SK-N-SH (cell line): ENCODE results near the gene PARVA. TPM values are rescaled to one million over a fixed set of nuclear protein-coding genes. Genes with fewer than 3 reads are reported as not detected.

ENCODE experiments used
- CTCF ChIA-PET: fragments of 300-600, 350-600 bp; formaldehyde crosslinking; extraction: SDS; loops from one replicate; lab custom pipeline; 2021; lab: Yijun Ruan, JAX
- POLR2A ChIA-PET: fragments of 350-600 bp; sonication (Branson Sonifier 250); formaldehyde crosslinking; extraction: SDS; loops from one replicate; lab custom pipeline; 2020; ENCODE audit warnings: antibody characterized with exemption, inconsistent platforms; lab: Yijun Ruan, JAX
- DNase-seq: peaks from one replicate; pipeline ENCODE4 v3.0.0; 2012
- H2AFZ ChIP-seq: fragments of 200-600 bp; sonication (generic); 2 replicates; pipeline ENCODE4 v1.8.1; 2016; ENCODE audit warnings: antibody characterized with exemption, mild to moderate bottlenecking, low read depth
- H3F3A ChIP-seq: fragments of 200-600 bp; sonication (generic); replicated peaks from 2 replicates; pipeline ENCODE3; 2016; ENCODE audit warnings: antibody characterized with exemption, mild to moderate bottlenecking; ENCODE audit not compliant: insufficient read depth
- H3K27ac ChIP-seq, 2 experiments: fragments of 200-500 bp in 1 of 2; fragments of 200-600 bp in 1 of 2; sonication (Bioruptor generic) in 1 of 2; sonication (generic), shearing (Covaris generic) in 1 of 2; 2 replicates each; pipeline versions ENCODE4 v1.5.1 to v1.6.1; 2014 to 2016; ENCODE audit warnings: low read depth in 2 of 2, inconsistent platforms in 1 of 2, low read length in 1 of 2, mild to moderate bottlenecking in 1 of 2, mixed read lengths in 1 of 2
- H3K27me3 ChIP-seq: fragments of 200-600 bp; sonication (generic), shearing (Covaris generic); 2 replicates; pipeline ENCODE4 v1.6.1; 2016; ENCODE audit warnings: mixed run types; ENCODE audit not compliant: insufficient read depth
- H3K36me3 ChIP-seq, 2 experiments: fragments of 200-500 bp in 1 of 2; fragments of 200-600 bp in 1 of 2; sonication (Bioruptor generic) in 1 of 2; sonication (generic) in 1 of 2; replicated peaks in 1 of 2; 2 replicates each; pipeline versions ENCODE3 to v1.5.1; 2014 to 2016; ENCODE audit warnings: low read length in 1 of 2, mild to moderate bottlenecking in 1 of 2; ENCODE audit not compliant: insufficient read depth in 2 of 2, control insufficient read depth in 1 of 2
- H3K4me1 ChIP-seq, 2 experiments: fragments of 200-500 bp in 1 of 2; fragments of 200-600 bp in 1 of 2; sonication (Bioruptor generic) in 1 of 2; sonication (generic), shearing (Covaris generic) in 1 of 2; 2 replicates each; pipeline versions ENCODE4 v1.5.1 to v1.6.1; 2014 to 2016; ENCODE audit warnings: low read depth in 1 of 2, low read length in 1 of 2, mixed run types in 1 of 2; ENCODE audit not compliant: insufficient read depth in 2 of 2, control insufficient read depth in 1 of 2
- H3K4me2 ChIP-seq: fragments of 200-600 bp; sonication (generic), shearing (Covaris generic); 2 replicates; pipeline ENCODE4 v1.6.1; 2017; ENCODE audit warnings: mixed run types
- H3K4me3 ChIP-seq, 2 experiments: fragments of 200-500 bp in 1 of 2; fragments of 200-600 bp in 1 of 2; sonication (Bioruptor generic) in 1 of 2; sonication (generic), shearing (Covaris generic) in 1 of 2; 2 replicates each; pipeline versions ENCODE4 v1.5.1 to v1.8.1; 2014 to 2016; ENCODE audit warnings: low read depth in 2 of 2, inconsistent platforms in 1 of 2, low read length in 1 of 2, mild to moderate bottlenecking in 1 of 2, mixed read lengths in 1 of 2, moderate library complexity in 1 of 2
- H3K79me2 ChIP-seq: fragments of 200-600 bp; sonication (generic); 2 replicates; pipeline ENCODE4 v1.8.1; 2017; ENCODE audit warnings: mild to moderate bottlenecking; ENCODE audit not compliant: insufficient read depth
- H3K9ac ChIP-seq: fragments of 200-600 bp; sonication (generic); 2 replicates; pipeline ENCODE4 v1.6.1; 2017; ENCODE audit warnings: mixed run types
- H3K9me2 ChIP-seq: fragments of 200-600 bp; sonication (generic); 2 replicates; pipeline ENCODE4 v1.6.1; 2017; ENCODE audit warnings: mixed run types
- H3K9me3 ChIP-seq: fragments of 200-600 bp; sonication (generic); 2 replicates; pipeline ENCODE4 v1.6.1; 2017; ENCODE audit warnings: mixed run types, mild to moderate bottlenecking, moderate library complexity
- H4K20me1 ChIP-seq: fragments of 200-600 bp; sonication (generic); 2 replicates; pipeline ENCODE4 v1.6.1; 2017; ENCODE audit warnings: mild to moderate bottlenecking, mixed run types; ENCODE audit not compliant: insufficient read depth
- EP300 ChIP-seq, 2 experiments: IDR thresholded peaks; 2 replicates each; pipeline versions ENCODE4 v1.4.0 to v1.6.1; 2012; ENCODE audit warnings: borderline replicate concordance in 1 of 2, low read depth in 1 of 2, low read length in 1 of 2
- EZH2phosphoT487 ChIP-seq: fragments of 200-600 bp; sonication (generic); IDR thresholded peaks from 2 replicates; pipeline ENCODE4 v1.6.1; 2017; ENCODE audit warnings: low read depth, mixed run types, mild to moderate bottlenecking, antibody characterized with exemption, moderate library complexity, borderline replicate concordance
- FOSL2 ChIP-seq: IDR thresholded peaks from 2 replicates; pipeline ENCODE4 v1.4.0; 2012; ENCODE audit warnings: low read depth, mild to moderate bottlenecking, moderate library complexity, borderline replicate concordance
- FOXJ3 ChIP-seq: sonication (generic); formaldehyde crosslinking; IDR thresholded peaks from 2 replicates; pipeline ENCODE4 v1.5.1; 2020; ENCODE audit warnings: mild to moderate bottlenecking, missing genetic modification reagents
- IRF3 ChIP-seq: fragments of 150-350 bp; IDR thresholded peaks from 2 replicates; pipeline ENCODE4 v1.6.1; 2016; ENCODE audit warnings: mild to moderate bottlenecking, low read depth, low read length
- JUND ChIP-seq: IDR thresholded peaks from 2 replicates; pipeline ENCODE4 v1.4.0; 2012
- MEF2A ChIP-seq: IDR thresholded peaks from 2 replicates; pipeline ENCODE4 v1.4.0; 2012; ENCODE audit warnings: low read depth, borderline replicate concordance
- MXI1 ChIP-seq: IDR thresholded peaks from 2 replicates; pipeline ENCODE4 v1.6.1; 2012; ENCODE audit warnings: mild to moderate bottlenecking, low read depth, low read length, improper control_type of control experiment
- NRF1 ChIP-seq: IDR thresholded peaks from 2 replicates; pipeline ENCODE4 v1.6.1; 2012; ENCODE audit warnings: low read depth, mild to moderate bottlenecking, low read length
- PBX3 ChIP-seq: IDR thresholded peaks from 2 replicates; pipeline ENCODE4; 2012
- POLR2AphosphoS5 ChIP-seq: IDR thresholded peaks from 2 replicates; pipeline ENCODE4 v1.6.1; 2012; ENCODE audit warnings: low read depth, low read length
- RCOR1 ChIP-seq: fragments of 150-350 bp; IDR thresholded peaks from 2 replicates; pipeline ENCODE4 v1.6.1; 2017; ENCODE audit warnings: antibody characterized with exemption, low read length
- REST ChIP-seq: IDR thresholded peaks from 2 replicates; pipeline ENCODE4 v1.6.1; 2012; ENCODE audit warnings: mild to moderate bottlenecking, low read depth, low read length, moderate library complexity
- RXRA ChIP-seq: IDR thresholded peaks from 2 replicates; pipeline ENCODE4 v1.4.0; 2012; ENCODE audit warnings: low read depth, mild to moderate bottlenecking, borderline replicate concordance
- SIN3A ChIP-seq: IDR thresholded peaks from 2 replicates; pipeline ENCODE4 v1.6.1; 2012; ENCODE audit warnings: low read depth, mild to moderate bottlenecking, low read length, moderate library complexity, borderline replicate concordance
- SMC3 ChIP-seq: IDR thresholded peaks from 2 replicates; pipeline ENCODE4 v1.6.1; 2012; ENCODE audit warnings: low read depth, low read length, improper control_type of control experiment
- TCF12 ChIP-seq: IDR thresholded peaks from 2 replicates; pipeline ENCODE4 v1.4.0; 2012
- USF1 ChIP-seq: IDR thresholded peaks from 2 replicates; pipeline ENCODE4 v1.4.0; 2012; ENCODE audit warnings: low read depth, borderline replicate concordance
- USF2 ChIP-seq: fragments of 150-350 bp; IDR thresholded peaks from 2 replicates; pipeline ENCODE4 v1.6.1; 2017; ENCODE audit warnings: antibody characterized with exemption, low read length, low read depth, borderline replicate concordance
- YY1 ChIP-seq: IDR thresholded peaks from 2 replicates; pipeline ENCODE4 v1.4.0; 2012; ENCODE audit warnings: low read depth, mild to moderate bottlenecking
- WGBS: methylation state at CpG from one replicate; pipeline ENCODE4 v1.1.6; 2017; ENCODE audit warnings: low lambda C conversion rate; 5-methylcytosine and 5-hydroxymethylcytosine counted together
- polyA plus RNA-seq, 3 experiments: library from polyadenylated mRNA; depleted of rRNA; stranded (reverse); fragments of >200 nt; gene quantifications; 2 replicates each; pipeline ENCODE4 v1.2.3, GENCODE V29; 2012

The PARVA gene
- polyA plus RNA-seq, 1 of the 3 experiments (the other 2 are of a cell fraction), result 27.6 TPM

GRCh38 chr11:12420706-12421105 lies 43.3 kb downstream of the PARVA start:
- no peak overlapping the region for H3K4me3 ChIP-seq
- H3K9me2 ChIP-seq, result no peaks in the 10 kb centered on the region
- no peaks in the 10 kb centered on the region for H4K20me1 ChIP-seq
- H3K9me3 ChIP-seq, result no peaks in the 10 kb centered on the region
- WGBS, result 92% methylated on average over 6 of the region's 6 CpGs
- no peaks in the 10 kb centered on the region for H3K27me3 ChIP-seq
- peaks cover 95% of the 10 kb centered on the region for H3K79me2 ChIP-seq
- no peak overlapping the region for H2AFZ ChIP-seq
- peak overlapping the region in 1 of 2 experiments; percentile 72; a peak in 2 of 4 replicates for H3K27ac ChIP-seq
- TF ChIP-seq EP300 (IDR thresholded peaks at IDR 0.05; ENCODE audit: borderline replicate concordance in 1 of 2, low read depth in 1 of 2, low read length in 1 of 2), result no peak
- TF ChIP-seq MEF2A, result no peak
- TF ChIP-seq MXI1, result no peak
- TF ChIP-seq USF2, result no peak
- no peak for TF ChIP-seq YY1
- no peak for TF ChIP-seq RXRA
- no peak for TF ChIP-seq SMC3
- no peak for TF ChIP-seq FOXJ3 (CRISPR knock-in tag)
- TF ChIP-seq JUND, result no peak
- no peak for TF ChIP-seq POLR2AphosphoS5
- no peak for TF ChIP-seq SIN3A
- no peak for TF ChIP-seq NRF1
- TF ChIP-seq FOSL2, result no peak
- TF ChIP-seq REST, result no peak
- TF ChIP-seq RCOR1, result no peak
- no peak for TF ChIP-seq IRF3
- TF ChIP-seq USF1, result no peak
- no peak for TF ChIP-seq PBX3
- TF ChIP-seq TCF12, result no peak
- TF ChIP-seq EZH2phosphoT487, result no peak
- peaks cover 10 to 15% of the 10 kb centered on the region in 2 experiments for H3K4me1 ChIP-seq
- no peak overlapping the region for H3K9ac ChIP-seq
- ChIA-PET CTCF (interaction anchor here (0.8 to 1.7 kb wide), 5 partner anchors 9 to 468 kb away, joined by 3 to 4 read pairs (median 3); no protein-coding TSS in a partner anchor), POLR2A (no interaction called here)
- H3K4me2 ChIP-seq, result no peak overlapping the region
- no peak for DNase-seq
- no peaks in the 10 kb centered on the region for H3F3A ChIP-seq
- H3K36me3 ChIP-seq, result peaks cover 0 to 5% of the 10 kb centered on the region in 2 experiments
